ENCODE data around the gene GTF2A1L.

DNA sequence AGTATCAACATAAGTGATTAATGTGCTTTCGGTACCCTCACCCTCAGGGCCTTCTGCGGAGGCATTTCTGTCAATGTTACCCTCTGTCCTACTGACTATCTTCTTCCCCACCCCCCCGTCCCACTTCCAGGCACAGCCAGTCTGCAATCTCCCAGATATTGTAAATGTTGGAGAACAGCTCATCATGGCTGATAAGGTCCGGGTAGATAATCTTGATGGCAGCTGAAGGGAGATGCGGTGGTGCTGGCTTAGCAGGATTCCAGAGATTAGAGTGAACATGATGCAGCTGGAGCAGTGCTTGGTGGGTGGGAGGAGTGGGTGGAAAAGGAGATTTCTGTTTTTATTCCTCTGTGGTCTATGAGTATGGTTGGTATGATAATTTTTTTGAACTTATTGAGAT, 15.5 kb downstream of the GTF2A1L start:
- TF ChIP-seq POLR2A (IDR thresholded peaks at IDR 0.05) = no peak
- TF ChIP-seq, protein P1, sequence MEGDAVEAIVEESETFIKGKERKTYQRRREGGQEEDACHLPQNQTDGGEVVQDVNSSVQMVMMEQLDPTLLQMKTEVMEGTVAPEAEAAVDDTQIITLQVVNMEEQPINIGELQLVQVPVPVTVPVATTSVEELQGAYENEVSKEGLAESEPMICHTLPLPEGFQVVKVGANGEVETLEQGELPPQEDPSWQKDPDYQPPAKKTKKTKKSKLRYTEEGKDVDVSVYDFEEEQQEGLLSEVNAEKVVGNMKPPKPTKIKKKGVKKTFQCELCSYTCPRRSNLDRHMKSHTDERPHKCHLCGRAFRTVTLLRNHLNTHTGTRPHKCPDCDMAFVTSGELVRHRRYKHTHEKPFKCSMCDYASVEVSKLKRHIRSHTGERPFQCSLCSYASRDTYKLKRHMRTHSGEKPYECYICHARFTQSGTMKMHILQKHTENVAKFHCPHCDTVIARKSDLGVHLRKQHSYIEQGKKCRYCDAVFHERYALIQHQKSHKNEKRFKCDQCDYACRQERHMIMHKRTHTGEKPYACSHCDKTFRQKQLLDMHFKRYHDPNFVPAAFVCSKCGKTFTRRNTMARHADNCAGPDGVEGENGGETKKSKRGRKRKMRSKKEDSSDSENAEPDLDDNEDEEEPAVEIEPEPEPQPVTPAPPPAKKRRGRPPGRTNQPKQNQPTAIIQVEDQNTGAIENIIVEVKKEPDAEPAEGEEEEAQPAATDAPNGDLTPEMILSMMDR (IDR thresholded peaks at IDR 0.05) = no peak
